Measurements from ENCODE around the gene AMDHD2.
A peak's percentile ranks its signal among the peaks of the same experiment; 100 is the strongest.

AMDHD2 gene

DNA sequence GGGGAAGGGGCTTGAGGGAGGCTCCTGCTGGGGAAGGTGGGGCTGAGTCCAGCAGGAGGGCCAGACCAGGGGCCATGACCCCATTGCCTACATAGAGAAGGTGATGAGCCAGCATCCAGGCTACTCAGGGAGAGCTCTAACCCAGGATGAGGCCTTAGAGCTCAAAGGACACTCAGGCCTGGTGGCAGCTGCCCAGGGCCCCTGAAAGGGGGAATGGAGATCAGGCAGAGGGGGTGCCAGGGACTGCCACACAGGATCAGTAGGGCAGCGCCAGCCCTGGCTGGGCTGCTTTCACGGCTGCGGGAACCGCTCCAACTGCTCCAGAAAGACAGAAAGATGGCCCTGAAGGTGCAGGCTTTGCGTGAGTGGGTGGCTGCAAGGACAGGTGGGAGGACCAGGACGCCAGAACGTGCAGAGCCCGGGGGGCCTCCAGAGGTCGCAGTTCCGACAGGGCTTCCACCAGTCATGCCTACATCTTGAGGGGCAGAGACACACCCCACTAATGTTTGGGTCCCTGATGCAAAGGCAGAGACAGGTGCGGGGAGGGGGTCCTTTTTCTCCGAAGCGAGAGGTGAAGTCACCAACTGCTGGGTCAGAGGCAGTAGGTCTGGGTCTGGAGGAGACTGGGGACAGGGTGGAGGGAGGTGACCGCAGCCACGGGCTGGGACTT is 7.3 kb upstream of the AMDHD2 start:
- no peaks in the 10 kb centered on the region for H3K27me3 ChIP-seq (ENCODE audit: insufficient read depth, low read length, poor library complexity, severe bottlenecking)
- H3K4me1 ChIP-seq (ENCODE audit: insufficient read depth, low read length, poor library complexity, severe bottlenecking): peaks cover 12% of the 10 kb centered on the region
- H3K9ac ChIP-seq (ENCODE audit: low read depth, low read length, poor library complexity, severe bottlenecking): peak overlapping the region; percentile 72
- peaks cover 9% of the 10 kb centered on the region for H4K20me1 ChIP-seq (ENCODE audit: insufficient read depth, low read length, poor library complexity, severe bottlenecking)
- peak overlapping the region; percentile 78 for H3K4me3 ChIP-seq (ENCODE audit: low read length, poor library complexity, severe bottlenecking)
- H3K9me2 ChIP-seq (replicated peaks; ENCODE audit: low read depth, low read length): no peaks in the 10 kb centered on the region
- no peaks in the 10 kb centered on the region for H3F3A ChIP-seq (ENCODE audit: low read depth)
- H3K9me3 ChIP-seq (ENCODE audit: insufficient read depth, low read depth, low read length): no peaks in the 10 kb centered on the region
- peak overlapping the region; percentile 79 for H3K4me2 ChIP-seq (ENCODE audit: low read depth, low read length, poor library complexity, severe bottlenecking)
- H3K79me2 ChIP-seq (ENCODE audit: insufficient read depth, low read length): peaks cover 41% of the 10 kb centered on the region
- no peaks in the 10 kb centered on the region for H3K36me3 ChIP-seq (ENCODE audit: insufficient read depth, low read length)
- TF ChIP-seq, protein P1, sequence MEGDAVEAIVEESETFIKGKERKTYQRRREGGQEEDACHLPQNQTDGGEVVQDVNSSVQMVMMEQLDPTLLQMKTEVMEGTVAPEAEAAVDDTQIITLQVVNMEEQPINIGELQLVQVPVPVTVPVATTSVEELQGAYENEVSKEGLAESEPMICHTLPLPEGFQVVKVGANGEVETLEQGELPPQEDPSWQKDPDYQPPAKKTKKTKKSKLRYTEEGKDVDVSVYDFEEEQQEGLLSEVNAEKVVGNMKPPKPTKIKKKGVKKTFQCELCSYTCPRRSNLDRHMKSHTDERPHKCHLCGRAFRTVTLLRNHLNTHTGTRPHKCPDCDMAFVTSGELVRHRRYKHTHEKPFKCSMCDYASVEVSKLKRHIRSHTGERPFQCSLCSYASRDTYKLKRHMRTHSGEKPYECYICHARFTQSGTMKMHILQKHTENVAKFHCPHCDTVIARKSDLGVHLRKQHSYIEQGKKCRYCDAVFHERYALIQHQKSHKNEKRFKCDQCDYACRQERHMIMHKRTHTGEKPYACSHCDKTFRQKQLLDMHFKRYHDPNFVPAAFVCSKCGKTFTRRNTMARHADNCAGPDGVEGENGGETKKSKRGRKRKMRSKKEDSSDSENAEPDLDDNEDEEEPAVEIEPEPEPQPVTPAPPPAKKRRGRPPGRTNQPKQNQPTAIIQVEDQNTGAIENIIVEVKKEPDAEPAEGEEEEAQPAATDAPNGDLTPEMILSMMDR (conservative IDR thresholded peaks at IDR 0.05; ENCODE audit: low read length): peak; percentile 15; the same call in 1 of the 2 replicates
- no peak for TF ChIP-seq EZH2phosphoT487 (IDR thresholded peaks at IDR 0.05; ENCODE audit: borderline replicate concordance)
- H2AFZ ChIP-seq (ENCODE audit: low read length): peak overlapping the region; percentile 67; the same call in 1 of the 2 replicates

DNA sequence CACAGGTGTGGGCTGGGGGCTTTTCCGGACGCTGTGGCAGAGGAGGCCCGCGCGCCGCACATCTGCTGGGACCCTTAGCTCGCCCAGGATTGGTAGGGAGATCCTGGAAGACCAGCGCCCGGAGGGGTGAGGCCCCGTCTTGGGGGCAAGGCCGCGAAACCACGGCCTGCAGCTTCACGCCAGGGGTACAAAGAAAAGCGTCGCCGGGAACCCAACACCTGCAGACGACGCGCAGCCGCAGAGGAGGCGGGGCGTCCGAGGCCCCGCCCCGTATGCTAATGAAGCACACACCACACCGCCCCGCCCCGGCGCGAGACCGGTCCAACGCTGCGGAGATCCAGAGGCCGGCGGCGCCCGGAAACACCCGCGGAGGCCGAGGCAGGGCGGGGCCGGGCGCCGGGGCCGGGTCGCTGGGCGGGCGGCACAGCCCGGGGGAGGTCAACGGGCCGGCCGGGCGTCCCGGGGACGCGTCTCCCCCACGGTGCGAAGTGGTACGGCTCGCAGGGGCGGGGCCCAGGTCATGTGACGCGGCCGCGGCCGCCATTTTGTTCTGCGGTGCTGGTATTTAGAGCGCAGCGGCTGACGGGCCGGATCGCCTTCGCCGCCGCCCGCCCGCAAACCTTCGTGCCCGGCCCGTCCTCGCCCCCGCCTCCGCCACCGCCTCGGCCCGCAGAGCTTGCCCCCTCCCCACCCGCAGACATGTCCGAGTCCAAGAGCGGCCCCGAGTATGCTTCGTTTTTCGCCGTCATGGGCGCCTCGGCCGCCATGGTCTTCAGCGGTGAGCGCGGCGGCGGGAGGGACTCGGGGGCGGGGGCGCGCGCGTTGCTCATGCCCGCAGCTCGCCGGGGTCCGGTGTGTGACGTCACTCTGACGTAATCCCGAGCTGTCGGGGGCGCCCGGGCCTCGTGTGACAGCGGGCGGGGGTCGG is 6.5 kb upstream of the AMDHD2 start, which contains the start of gene ATP6V0C:
Gene ATP6V0C (plus strand): TSS at position 548 of the 928 bp plus-strand sequence. CDS start 152 bp downstream, at position 700.
- Histone ChIP-seq H4K20me1 (ENCODE audit: insufficient read depth, low read length, poor library complexity, severe bottlenecking) (peaks cover 9% of the 10 kb centered on the region), H3K9ac (ENCODE audit: low read depth, low read length, poor library complexity, severe bottlenecking) (peak within 1 kb of the TSS; percentile 75), H3K4me1 (ENCODE audit: insufficient read depth, low read length, poor library complexity, severe bottlenecking) (peaks cover 12% of the 10 kb centered on the region), H3K4me2 (ENCODE audit: low read depth, low read length, poor library complexity, severe bottlenecking) (peak within 1 kb of the TSS; percentile 94), H3F3A (ENCODE audit: low read depth) (no peaks in the 10 kb centered on the region), H3K9me3 (ENCODE audit: insufficient read depth, low read depth, low read length) (no peaks in the 10 kb centered on the region), H3K27me3 (ENCODE audit: insufficient read depth, low read length, poor library complexity, severe bottlenecking) (no peaks in the 10 kb centered on the region), H3K4me3 (ENCODE audit: low read length, poor library complexity, severe bottlenecking) (peak within 1 kb of the TSS; percentile 78), H3K9me2 (replicated peaks; ENCODE audit: low read depth, low read length) (no peaks in the 10 kb centered on the region), H3K36me3 (ENCODE audit: insufficient read depth, low read length) (no peaks in the 10 kb centered on the region), H2AFZ (ENCODE audit: low read length) (peak within 1 kb of the TSS; percentile 67; the same call in 1 of the 2 replicates), H3K79me2 (ENCODE audit: insufficient read depth, low read length) (peaks cover 47% of the 10 kb centered on the region)
- TF ChIP-seq, protein P1 (conservative IDR thresholded peaks at IDR 0.05; ENCODE audit: low read length): no peak
- no peak for TF ChIP-seq EZH2phosphoT487 (IDR thresholded peaks at IDR 0.05; ENCODE audit: borderline replicate concordance)

DNA sequence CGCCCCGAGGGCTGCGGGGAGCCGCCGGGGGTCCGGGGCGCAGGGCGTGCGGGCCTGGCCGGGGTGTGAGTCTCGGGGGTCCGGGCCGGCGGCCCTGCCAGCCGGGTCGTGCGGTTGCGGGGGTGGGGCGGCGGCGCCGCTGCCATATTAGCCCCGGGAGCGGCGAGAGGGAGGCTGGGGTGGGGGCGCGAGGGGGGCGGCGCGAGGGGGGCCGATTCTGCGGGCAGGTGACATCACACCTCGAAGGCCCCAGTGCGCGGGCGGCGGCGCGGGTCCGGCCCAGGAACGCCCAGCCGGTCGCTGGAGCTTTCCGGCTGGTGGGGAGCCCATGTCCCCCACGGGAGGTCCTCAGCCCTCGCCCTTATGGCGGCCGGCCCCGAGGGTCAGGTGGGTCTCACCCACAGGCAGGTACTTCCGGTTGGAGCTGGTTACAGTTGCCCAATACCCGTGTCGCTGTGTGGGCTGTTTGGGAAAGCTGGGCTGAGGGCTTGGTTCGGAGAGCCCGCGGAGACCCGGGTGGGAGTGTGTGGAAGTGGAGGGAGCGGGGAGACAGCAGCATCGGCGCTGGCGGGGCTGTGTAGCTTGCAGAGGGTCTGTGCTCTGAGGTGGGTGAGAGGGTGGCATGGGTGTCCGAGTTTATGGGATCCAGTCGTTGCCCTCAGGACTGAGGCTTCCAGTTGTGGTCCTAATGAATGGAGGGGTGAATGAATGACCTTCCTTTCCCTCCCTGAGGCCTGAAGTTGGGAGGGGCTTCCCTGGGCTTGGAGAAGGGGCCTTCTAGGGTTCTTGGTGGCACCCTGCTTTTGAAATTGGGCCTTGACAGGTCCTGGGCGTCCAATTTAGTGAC is 5.6 kb upstream of the AMDHD2 start:
- TF ChIP-seq, protein P1 (conservative IDR thresholded peaks at IDR 0.05; ENCODE audit: low read length): no peak
- TF ChIP-seq EZH2phosphoT487 (IDR thresholded peaks at IDR 0.05; ENCODE audit: borderline replicate concordance): no peak
- Histone ChIP-seq H3K27me3 (ENCODE audit: insufficient read depth, low read length, poor library complexity, severe bottlenecking) (no peaks in the 10 kb centered on the region), H4K20me1 (ENCODE audit: insufficient read depth, low read length, poor library complexity, severe bottlenecking) (peaks cover 9% of the 10 kb centered on the region), H3K79me2 (ENCODE audit: insufficient read depth, low read length) (peaks cover 47% of the 10 kb centered on the region), H3K9me2 (replicated peaks; ENCODE audit: low read depth, low read length) (no peaks in the 10 kb centered on the region), H3K4me3 (ENCODE audit: low read length, poor library complexity, severe bottlenecking) (peak overlapping the region; percentile 78), H2AFZ (ENCODE audit: low read length) (no peak overlapping the region), H3K9me3 (ENCODE audit: insufficient read depth, low read depth, low read length) (no peaks in the 10 kb centered on the region), H3K4me2 (ENCODE audit: low read depth, low read length, poor library complexity, severe bottlenecking) (peak overlapping the region; percentile 94), H3K9ac (ENCODE audit: low read depth, low read length, poor library complexity, severe bottlenecking) (peak overlapping the region; percentile 75), H3F3A (ENCODE audit: low read depth) (no peaks in the 10 kb centered on the region), H3K4me1 (ENCODE audit: insufficient read depth, low read length, poor library complexity, severe bottlenecking) (peaks cover 12% of the 10 kb centered on the region), H3K36me3 (ENCODE audit: insufficient read depth, low read length) (no peaks in the 10 kb centered on the region)
